ENCODE data around the gene CELSR1.

DNA sequence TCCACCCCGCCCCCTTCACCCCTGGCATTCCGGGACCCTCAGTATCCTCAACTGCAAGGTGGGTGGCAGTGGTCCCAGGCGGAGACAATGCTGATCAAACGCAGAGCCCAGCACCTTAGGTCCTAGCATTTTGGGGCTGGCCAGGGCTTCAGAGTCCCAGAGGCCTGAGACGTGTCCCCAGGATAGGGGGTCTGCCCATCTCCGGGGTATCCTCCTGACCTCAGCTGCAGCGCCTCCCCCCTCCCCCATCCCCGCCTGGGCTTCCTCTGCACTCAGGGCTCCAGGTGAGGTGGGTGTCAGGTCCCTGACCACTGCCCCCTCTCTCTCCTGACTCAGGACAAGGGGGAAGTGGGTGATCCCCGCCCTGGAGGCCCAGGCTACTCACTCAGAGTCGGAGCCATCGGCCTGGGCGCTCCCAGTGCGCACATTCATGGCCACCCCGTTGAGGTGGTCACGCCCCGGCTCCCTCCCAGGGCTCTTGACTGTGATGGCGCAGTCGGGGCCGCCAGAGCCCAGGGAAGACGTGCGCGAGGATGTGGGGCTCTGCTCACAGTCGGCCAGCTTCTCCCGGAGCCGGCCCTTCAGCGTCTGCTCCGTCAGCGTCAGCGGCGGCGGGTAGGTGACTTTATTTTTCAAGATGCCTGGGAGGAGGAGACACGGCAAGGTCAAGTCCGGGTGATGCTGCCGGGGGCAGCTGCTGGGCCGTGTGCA is 173.7 kb downstream of the CELSR1 start:
- TF ChIP-seq, protein P1, sequence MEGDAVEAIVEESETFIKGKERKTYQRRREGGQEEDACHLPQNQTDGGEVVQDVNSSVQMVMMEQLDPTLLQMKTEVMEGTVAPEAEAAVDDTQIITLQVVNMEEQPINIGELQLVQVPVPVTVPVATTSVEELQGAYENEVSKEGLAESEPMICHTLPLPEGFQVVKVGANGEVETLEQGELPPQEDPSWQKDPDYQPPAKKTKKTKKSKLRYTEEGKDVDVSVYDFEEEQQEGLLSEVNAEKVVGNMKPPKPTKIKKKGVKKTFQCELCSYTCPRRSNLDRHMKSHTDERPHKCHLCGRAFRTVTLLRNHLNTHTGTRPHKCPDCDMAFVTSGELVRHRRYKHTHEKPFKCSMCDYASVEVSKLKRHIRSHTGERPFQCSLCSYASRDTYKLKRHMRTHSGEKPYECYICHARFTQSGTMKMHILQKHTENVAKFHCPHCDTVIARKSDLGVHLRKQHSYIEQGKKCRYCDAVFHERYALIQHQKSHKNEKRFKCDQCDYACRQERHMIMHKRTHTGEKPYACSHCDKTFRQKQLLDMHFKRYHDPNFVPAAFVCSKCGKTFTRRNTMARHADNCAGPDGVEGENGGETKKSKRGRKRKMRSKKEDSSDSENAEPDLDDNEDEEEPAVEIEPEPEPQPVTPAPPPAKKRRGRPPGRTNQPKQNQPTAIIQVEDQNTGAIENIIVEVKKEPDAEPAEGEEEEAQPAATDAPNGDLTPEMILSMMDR (IDR thresholded peaks at IDR 0.05) = no peak
- TF ChIP-seq POLR2A (IDR thresholded peaks at IDR 0.05) = no peak

Data from adrenal gland (tissue), 5 donors.